NCI-H82 (cell line): ENCODE results near the gene KIAA1217.
"Not testable (repeated sequence)": the region's sequence is repeated elsewhere in the genome, so short reads cannot be mapped to it uniquely, and the experiment has no call there.

Source experiments
- DNase-seq: peaks from one replicate; lab custom pipeline; 2025; lab: John Stamatoyannopoulos, UW

KIAA1217 gene

DNA sequence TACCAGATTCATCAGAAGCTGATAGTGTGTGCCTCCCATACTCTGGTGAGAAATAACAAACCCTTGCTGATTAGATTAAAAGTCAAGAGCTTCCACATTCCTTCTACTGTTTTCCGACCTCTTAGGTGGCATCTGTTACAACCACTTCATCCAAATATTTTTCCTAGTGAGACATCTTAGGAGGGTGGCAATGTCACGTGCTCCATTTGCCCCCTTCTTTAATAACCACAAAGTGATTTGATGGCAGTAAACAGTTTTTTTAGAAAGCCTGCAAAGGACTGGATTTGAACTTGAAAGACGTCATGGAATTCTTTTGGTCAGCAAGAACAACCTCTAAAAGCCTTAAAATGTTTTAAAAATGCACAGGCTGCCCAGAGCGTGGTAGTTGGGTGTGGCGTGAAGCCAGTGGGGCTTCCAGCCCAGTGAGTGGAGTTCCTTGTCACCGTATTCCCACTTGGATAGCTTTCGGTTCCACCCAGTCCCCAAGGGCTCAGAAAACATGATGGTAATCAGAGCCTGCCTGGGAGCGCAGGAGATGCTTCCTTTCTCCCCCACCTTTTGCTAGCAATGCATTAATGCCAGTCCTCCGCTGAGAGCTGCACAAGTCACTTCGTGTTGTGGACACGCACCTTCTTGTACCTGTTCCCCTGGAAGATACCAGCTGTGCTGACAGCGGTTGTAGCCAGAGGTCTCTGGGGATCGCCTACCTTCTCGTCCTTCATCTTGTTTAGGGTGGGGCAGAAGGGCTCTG is 256.4 kb downstream of the KIAA1217 start:
- no peak for DNase-seq

GRCh38 chr10:24465891-24466818 is 257.2 kb downstream of the KIAA1217 start:
- DNase-seq: no peak

DNA sequence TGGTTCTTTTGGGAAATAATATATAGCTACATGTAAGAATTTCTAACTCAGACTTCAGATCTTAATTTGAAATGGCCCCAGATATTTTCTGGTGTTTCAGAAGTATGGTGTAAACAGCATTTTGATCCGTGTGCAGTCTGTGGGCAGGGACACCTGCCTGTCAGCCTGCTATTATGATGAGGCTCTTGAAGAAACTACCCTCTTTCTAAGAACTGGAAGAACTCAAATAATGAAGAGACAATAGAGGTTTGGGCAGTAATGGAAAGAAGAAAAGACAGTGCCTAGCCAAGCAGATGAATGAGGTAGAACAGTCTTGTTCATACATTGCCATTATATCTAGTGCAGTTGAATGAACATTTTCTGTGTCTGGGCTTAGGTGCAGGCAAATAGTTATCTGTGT is 258.2 kb downstream of the KIAA1217 start:
- no peak for DNase-seq

GRCh38 chr10:24467605-24468004 is 258.7 kb downstream of the KIAA1217 start:
- no peak for DNase-seq

DNA sequence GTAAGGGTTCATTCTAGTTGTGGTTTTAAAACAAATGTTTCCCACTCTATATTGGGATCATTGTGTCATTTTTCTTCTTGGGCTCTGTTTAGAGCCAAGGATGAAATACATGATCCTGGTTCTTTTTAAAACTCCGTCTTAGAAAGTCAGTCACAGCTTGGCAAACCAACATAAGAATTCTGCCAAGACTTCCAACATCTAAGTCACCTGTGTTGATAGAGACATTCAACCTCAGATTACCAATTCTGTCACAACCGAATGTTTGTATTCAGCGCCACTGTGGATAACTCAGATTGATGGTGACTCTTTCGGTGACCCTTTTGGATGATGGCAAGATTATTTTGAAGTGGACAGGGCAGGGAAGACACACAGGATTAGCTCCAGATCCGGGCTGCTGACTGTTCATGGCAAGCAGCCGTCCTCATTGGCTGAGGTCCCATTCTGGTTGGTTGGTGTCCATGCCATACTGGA is 259.4 kb downstream of the KIAA1217 start:
- DNase-seq: no peak

GRCh38 chr10:24469993-24470392 is 261.1 kb downstream of the KIAA1217 start:
- DNase-seq: no peak

GRCh38 chr10:24475598-24475997 is 266.7 kb downstream of the KIAA1217 start:
- no peak for DNase-seq

GRCh38 chr10:24476913-24477701 is 268.2 kb downstream of the KIAA1217 start:
- DNase-seq: no peak

- DNase-seq: no peak
These were observed 269.0 kb downstream of the KIAA1217 start for GRCh38 chr10:24477915-24478314.

DNA sequence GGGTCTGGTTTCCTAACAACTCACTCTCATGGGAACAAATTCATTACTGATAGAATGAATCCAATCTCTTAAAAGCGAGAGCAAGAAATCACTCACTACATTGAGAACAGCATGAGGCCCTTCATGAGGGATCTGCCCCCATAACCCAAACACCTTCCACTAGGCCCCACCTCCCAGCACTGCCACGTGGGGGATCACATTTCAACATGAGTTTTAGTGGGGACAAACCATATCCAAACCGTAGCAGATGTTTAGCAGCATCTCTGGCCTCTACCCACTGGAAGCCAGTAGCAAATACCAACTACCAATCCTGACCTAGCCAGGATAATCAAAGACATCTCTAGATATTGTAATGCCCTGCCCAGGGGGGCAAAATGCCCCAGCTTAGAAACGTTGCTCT is 270.9 kb downstream of the KIAA1217 start:
- no peak for DNase-seq

- no peak for DNase-seq
These were observed 271.5 kb downstream of the KIAA1217 start for GRCh38 chr10:24480447-24480846.

DNA sequence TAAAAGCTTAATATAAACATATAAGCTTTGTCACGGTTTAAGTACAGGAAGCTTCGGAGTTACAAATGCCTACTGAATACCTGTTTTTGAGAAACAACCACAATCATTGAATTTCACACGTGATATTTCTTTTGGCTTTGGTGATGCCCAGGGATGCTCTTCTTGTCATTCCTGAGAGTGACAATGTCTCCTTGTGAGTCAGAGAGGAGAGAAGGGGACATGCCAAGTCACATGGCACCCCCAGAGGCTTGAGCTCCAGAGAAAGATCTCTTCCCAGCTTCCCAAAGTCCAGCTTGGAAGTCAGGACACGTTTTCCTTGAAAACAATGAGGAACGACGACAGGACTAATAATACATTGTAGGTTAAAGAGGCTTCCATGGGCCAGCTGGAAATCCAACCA is 272.3 kb downstream of the KIAA1217 start:
- DNase-seq: no peak

DNA sequence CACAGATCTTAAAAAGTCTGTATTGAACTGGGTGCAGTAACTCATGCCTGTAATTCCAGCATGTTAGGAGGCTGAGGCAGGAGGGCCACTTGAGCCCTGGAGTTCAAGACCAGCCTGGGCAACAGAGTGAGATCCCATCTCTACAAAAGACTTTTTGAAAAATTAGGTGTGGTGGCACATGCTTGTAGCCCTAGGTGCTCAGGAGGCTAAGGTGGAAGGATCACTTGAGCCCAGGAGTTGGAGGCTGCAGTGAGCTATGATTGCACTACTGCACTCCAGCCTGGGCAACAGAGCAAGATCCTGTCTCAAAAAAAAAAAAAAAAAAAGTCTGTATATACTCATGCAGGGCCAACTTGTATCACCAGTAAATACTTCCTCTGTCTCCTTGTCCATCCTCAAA is 273.8 kb downstream of the KIAA1217 start:
- DNase-seq: not testable (repeated sequence)

DNA sequence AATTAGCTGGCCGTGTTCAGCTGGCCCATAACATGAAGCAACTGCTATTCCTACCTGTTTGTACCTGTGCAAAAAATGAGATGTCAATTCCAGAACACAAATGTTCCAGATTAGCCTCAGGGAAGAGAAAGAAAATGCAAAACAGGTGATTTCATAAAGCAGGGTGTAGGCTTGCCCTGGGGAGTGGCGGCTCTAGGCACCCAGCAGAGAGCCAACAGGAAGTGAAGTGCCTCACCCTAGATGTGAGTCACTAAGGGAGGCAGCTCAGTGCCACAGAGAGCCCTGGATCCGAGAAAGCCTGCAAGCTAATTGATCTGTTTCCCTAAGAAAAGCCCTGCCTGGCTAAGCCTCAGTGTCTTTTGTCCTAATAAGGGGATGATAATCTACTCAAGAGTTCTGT is 274.8 kb downstream of the KIAA1217 start:
- DNase-seq: peak; percentile 13

GRCh38 chr10:24484771-24485170 is 275.8 kb downstream of the KIAA1217 start:
- DNase-seq: no peak

- no peak for DNase-seq
These were observed 276.4 kb downstream of the KIAA1217 start for GRCh38 chr10:24485304-24485703.

GRCh38 chr10:24488631-24489030 is 279.7 kb downstream of the KIAA1217 start:
- no peak for DNase-seq

DNA sequence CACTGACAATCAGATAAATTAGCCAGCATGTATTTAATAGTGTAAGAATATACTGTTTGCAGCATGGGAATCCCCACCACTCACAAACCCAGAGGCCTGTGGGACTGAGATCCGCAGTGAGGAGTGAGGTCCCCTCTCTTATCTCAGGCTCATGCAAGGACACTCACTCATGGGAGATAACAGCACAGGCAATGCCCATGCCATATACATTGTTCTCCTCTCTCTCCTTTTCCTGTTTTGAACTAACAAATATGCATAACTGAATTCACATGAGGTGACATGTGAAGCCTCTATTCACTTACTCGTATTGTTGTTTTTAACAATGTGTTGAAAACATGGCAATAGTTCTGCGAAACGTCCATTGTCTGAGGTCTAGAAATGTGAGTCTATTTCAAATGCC is 284.2 kb downstream of the KIAA1217 start:
- DNase-seq: no peak

GRCh38 chr10:24494236-24494635 is 285.3 kb downstream of the KIAA1217 start:
- no peak for DNase-seq

DNA sequence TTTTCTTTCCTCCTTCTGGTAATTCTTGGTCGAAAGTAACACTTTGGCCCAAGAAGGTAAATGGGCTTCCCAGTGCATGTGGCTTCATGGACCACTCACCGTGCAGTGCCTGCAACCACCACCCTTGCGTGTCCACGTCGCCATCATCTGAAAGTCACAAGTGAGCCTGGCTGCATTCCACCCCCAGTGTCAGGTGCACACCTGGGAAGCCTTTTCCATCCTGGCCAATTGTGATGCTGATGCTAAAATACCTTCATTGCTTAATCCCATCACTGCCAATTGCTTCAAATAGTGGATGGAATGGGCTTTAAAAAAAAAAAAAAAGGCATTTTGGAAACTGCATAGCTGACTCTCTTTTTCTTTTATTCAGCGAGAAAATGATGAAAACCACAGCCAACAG is 285.8 kb downstream of the KIAA1217 start:
- no peak for DNase-seq

- no peak for DNase-seq
These were observed 286.9 kb downstream of the KIAA1217 start for GRCh38 chr10:24495666-24496460.
